Right kidney (tissue), 1 donor: ENCODE results near the gene NFASC.

Source experiments
- DNase-seq: peaks from one replicate; pipeline ENCODE4 v3.0.0-alpha.2; 2016

The NFASC gene

DNA sequence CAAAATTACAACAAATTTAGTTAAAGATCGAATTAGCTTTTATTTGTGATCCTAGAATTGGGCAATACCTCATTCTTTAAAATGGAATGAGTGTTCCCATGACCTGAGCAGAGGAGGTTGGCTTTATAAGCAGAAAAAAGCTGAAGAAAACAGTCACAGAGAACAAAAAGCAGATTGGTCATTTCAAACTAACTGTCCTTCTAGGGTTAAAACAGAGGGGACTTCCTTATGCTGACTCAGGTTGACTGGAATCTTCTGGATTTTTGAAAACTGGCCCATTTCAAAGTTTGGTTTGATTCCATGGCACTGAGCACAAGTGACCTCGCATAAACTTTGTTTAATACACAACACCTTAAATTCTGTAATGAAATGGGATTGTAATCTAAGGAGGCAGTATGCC lies 17.6 kb downstream of the NFASC start:
- no peak for DNase-seq

GRCh38 chr1:204889681-204890383 lies 19.2 kb downstream of the NFASC start:
- no peak for DNase-seq

GRCh38 chr1:204891860-204892259 lies 21.2 kb downstream of the NFASC start:
- no peak for DNase-seq

- no peak for DNase-seq
Measured at GRCh38 chr1:204894031-204894430, 23.4 kb downstream of the NFASC start.

- DNase-seq = no peak
Measured at GRCh38 chr1:204894606-204895005, 23.9 kb downstream of the NFASC start.

DNA sequence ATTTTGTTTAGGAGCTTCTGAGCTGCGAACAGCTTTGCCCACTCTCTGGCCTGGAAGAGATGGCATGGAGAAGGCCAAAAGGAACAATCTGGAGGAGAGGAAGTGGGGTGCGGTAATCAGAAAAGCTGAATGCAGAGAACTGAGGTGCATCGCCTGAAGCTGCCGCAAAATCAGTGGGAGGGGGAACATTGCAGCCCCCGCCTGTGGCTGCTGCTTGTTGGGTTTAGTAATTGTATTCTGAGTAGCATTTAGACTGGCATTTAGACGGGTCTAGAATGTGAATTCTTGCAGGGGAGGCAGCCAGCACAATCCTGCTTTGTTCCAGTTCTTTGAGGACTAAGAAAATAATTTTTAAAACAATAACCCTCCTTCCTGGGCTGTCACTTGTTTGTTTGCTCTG lies 25.4 kb downstream of the NFASC start:
- no peak for DNase-seq

DNA sequence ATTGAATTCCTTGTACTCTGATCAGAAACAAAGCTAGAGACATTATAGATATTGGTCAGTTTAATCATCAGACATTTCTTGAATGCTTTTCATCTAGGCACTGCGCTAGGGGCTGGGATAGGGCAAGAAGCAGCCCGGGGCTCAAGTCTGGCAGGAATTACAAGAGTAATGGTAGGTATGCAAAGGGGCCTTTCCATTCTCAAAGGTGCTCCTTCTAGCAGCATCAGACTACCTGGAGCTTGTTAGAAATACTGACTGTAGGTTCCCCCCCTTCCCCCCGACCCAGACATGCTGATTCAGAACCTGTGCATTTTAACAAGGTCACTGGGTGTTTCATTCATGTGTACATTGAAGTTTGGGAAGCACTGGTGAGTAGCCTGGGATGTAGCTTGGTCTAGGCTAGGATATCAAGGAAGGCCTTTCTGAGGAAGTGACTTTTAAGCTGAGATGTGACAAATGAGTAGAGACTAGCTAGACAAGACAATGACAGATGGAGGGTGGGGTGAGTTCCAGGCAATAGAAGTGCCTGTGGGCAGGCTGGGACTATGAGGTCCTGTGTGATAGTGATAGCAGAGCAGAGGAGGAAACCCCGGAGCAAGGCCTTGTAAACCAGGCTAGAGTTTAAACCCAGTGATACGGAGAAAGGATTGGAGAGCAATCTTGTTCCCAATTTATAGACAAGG lies 26.3 kb downstream of the NFASC start:
- no peak for DNase-seq

DNA sequence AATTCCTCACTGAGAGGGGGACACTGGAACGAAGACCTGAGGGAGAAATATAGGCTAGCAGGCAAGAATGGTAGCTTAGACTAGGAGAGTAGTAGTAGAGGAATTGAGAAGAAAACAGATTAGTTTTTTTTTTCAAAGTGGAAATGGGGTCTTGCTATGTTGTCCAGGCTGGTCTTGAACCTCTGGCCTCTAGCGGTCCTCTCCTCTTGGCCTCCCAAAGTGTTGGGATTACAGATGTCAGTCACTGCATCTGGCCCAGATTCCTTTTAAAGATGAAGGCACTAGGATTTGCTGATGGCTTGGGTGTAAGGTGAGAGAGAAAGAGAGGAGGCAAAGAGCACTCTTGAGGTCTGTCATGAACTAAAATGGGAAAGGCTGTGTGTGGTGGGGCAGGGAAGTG lies 30.1 kb downstream of the NFASC start:
- DNase-seq = no peak

DNA sequence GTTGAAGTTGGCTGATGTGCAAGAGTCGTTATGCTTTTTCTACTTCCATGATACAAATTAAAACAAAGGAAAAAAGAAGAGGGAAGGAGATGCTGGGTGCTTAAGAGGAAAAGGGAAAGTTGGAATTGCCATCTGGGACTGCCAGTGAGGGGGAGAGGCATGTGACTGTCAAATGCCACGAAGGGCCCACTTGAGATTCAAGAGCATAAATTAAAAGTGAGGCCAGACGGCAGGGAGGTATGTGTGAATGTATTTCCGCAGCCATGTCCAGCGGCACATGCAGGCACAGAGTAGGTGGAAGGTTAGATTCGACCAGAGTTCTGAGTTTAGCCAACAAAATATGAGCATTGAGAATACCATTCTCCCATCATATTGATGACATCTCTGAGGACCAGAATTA lies 32.0 kb downstream of the NFASC start:
- no peak for DNase-seq

GRCh38 chr1:204904228-204904810 lies 33.7 kb downstream of the NFASC start:
- no peak for DNase-seq

- no peak for DNase-seq
Measured at GRCh38 chr1:204909109-204909508, 38.4 kb downstream of the NFASC start.

DNA sequence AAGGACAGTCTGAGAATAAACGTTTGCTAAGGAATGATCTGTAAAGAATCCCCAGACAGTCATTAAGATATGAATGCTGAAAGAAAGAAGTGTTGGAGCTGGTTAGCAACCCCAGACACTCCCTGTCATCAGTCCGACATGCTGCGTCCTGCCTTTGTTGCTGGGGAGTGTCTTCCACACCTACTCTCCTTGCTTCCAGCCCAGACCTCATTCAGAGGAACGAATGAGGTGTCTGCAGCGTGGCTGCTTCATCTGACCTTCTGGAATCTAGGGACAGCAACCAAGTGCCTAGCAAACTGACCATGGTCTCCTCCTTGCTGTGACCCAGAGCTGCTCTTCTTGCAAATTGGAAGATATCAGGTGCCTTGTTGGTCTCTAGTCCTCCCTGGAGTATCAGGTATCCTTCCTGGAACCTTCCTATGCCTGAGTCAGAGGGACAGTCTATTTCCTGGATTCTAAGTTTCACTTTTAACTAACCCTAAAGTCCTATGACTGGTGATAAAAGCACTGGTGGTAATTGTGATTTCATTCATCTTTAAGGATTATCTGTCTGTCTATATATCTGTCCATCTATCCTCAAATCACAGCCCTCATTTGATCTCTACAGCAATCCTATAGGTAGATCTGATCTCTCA lies 45.3 kb downstream of the NFASC start:
- no peak for DNase-seq

- DNase-seq = no peak
Measured at GRCh38 chr1:204917802-204918201, 47.1 kb downstream of the NFASC start.

- DNase-seq = no peak
Measured at GRCh38 chr1:204920511-204920910, 49.8 kb downstream of the NFASC start.

DNA sequence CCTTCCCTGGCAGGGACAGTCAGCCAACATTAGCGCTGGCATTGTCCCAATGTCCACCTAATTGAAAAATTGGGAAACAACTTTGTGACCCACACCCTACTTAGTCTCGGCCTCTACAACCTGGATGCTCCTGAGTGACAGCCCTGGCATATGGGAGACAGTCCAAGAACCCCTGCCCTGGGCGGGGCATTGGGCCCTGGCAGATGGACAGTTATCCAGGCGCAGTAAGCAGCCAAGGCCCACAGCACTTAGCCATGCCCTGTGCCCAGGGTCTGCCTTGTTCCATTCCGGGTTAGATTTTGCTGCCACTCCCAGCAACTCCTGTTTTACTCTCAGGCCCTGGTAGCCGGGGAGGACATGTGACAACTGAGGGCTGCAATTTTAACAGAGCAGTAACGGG lies 50.3 kb downstream of the NFASC start:
- DNase-seq = no peak

DNA sequence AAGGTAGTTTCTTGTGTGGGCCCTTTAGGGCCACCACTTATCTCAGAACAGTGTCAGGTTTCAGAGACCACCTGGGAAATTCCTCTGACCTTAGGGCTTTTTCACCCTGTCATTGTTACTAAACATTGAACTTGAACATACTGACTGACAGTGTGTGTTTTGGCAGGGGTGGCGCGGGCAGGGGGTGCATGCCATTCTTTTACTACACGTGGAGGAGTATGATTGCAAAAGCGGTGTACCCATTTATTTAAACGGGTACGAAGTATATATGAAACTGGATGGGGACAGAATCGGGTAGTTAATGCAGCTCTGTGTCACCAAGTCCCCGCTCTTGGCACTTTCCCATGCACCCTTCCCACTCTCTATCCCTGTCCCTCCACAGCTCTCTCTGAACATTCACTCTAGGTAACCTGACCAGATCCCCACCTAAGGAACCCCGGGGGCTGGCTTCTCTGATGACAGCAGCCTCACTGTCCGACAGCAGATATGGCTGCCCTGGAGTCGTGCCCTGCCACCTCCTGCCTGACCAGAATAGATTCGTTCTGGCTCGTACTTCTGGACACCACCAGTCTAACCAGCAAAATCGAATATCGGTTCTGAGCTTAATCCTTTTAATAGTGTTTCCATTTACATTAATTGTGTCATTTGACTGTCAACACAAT lies 51.3 kb downstream of the NFASC start:
- no peak for DNase-seq

- no peak for DNase-seq
Measured at GRCh38 chr1:204923201-204923600, 52.5 kb downstream of the NFASC start.

DNA sequence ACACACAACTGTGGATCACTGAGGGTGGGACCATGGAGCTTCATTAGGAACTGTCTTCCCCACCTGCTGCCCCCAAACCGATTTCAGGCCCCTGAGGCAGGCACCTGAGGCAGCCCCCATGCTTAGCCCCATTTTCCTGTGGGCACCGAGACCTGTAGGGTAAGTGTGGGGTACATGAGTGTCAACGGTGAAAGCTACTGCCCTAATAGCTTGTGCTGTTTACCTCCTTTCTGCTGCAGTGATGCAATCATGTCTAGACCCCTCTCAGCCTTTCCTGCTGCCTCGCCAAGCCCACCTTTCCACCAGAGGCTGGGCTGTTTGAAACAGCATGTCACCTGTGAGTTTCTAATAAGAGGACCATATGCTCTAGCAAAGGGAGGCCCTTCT lies 53.0 kb downstream of the NFASC start:
- DNase-seq = no peak

GRCh38 chr1:204924013-204924759 lies 53.5 kb downstream of the NFASC start:
- no peak for DNase-seq

GRCh38 chr1:204925701-204926100 lies 55.0 kb downstream of the NFASC start:
- no peak for DNase-seq

- DNase-seq = no peak
Measured at GRCh38 chr1:204927673-204928641, 57.3 kb downstream of the NFASC start.
